ENCODE measurements around the gene FNDC3B.

Gene FNDC3B

DNA sequence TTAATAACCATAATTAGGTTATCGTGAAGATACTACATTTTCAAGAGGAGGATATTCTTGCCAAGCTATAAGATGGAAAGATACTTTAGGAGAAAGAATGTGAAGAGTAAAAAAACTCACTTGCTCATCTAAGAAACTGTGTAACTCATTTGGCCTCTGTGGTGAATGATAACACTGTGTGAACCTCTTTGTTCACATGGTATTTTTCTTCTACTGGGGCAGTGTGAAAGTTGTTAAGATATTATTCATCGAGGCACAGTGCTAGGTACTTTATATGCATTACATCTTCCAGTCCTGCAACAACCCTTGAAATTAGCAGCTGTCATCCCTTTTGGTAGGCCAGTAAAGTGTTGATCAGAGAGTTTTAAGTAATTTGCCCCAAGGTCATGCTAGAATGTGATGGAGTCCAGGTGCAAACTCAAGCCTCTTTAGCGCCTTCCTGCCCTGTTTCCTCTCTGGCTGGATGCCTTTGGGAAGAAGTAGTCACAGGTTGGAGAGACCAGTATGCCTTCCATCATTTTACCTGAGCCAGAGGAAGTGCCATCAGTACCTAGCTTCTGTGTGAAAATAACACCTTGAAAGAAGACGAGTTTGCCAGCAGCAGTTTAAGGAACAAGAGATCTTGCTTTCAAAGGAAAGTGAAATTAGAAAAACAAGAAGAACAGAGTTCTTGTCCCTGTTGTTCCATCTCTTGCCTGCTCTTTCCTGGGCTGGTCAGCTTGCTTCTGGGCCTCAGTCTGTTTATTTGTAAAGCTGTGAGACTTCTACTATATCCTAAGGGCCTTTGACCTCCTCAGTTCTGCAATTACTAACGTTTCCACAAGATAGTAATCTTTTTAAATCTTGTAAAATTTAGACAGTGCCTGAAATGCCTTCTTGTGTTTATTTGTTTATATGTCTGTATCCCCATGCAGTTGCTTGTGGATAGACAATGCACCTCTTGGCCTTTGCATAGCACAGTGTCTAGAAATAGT, 179.3 kb downstream of the FNDC3B start:
- no peak overlapping the region for H3K4me3 ChIP-seq (ENCODE audit: low read depth, low read length)
- H3K27ac ChIP-seq (ENCODE audit: extremely low read depth, low read depth, low read length), result no peak overlapping the region
- H3K4me1 ChIP-seq (ENCODE audit: control insufficient read depth, insufficient read depth, low read length), result peaks cover 11% of the 10 kb centered on the region
- TF ChIP-seq SCRT1 (tag by site-specific recombination; IDR thresholded peaks at IDR 0.05; ENCODE audit: borderline replicate concordance) (no peak), ZSCAN16 (tag by site-specific recombination; IDR thresholded peaks at IDR 0.05) (no peak), ZNF701 (tag by site-specific recombination; IDR thresholded peaks at IDR 0.05) (no peak), KLF10 (tag by site-specific recombination; IDR thresholded peaks at IDR 0.05) (no peak), KLF17 (tag by site-specific recombination; IDR thresholded peaks at IDR 0.05) (no peak), IKZF3 (tag by site-specific recombination; IDR thresholded peaks at IDR 0.05) (no peak), FEZF1 (tag by site-specific recombination; IDR thresholded peaks at IDR 0.05) (peak; percentile 33; the same call in 1 of the 2 replicates), PRDM1 (tag by site-specific recombination; IDR thresholded peaks at IDR 0.05) (peak; percentile 29; the same call in 1 of the 2 replicates), ZNF324 (tag by site-specific recombination; IDR thresholded peaks at IDR 0.05) (no peak), GFI1B (tag by site-specific recombination; IDR thresholded peaks at IDR 0.05) (no peak), ZNF596 (tag by site-specific recombination; IDR thresholded peaks at IDR 0.05) (no peak), ZNF184 (tag by site-specific recombination; IDR thresholded peaks at IDR 0.05) (no peak), PATZ1 (tag by site-specific recombination; IDR thresholded peaks at IDR 0.05) (no peak), ZNF24 (tag by site-specific recombination; IDR thresholded peaks at IDR 0.05) (no peak)
- TF ChIP-seq, protein P1, sequence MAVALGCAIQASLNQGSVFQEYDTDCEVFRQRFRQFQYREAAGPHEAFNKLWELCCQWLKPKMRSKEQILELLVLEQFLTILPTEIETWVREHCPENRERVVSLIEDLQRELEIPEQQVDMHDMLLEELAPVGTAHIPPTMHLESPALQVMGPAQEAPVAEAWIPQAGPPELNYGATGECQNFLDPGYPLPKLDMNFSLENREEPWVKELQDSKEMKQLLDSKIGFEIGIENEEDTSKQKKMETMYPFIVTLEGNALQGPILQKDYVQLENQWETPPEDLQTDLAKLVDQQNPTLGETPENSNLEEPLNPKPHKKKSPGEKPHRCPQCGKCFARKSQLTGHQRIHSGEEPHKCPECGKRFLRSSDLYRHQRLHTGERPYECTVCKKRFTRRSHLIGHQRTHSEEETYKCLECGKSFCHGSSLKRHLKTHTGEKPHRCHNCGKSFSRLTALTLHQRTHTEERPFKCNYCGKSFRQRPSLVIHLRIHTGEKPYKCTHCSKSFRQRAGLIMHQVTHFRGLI (tag by site-specific recombination; IDR thresholded peaks at IDR 0.05), result no peak
- TF ChIP-seq, protein P2, sequence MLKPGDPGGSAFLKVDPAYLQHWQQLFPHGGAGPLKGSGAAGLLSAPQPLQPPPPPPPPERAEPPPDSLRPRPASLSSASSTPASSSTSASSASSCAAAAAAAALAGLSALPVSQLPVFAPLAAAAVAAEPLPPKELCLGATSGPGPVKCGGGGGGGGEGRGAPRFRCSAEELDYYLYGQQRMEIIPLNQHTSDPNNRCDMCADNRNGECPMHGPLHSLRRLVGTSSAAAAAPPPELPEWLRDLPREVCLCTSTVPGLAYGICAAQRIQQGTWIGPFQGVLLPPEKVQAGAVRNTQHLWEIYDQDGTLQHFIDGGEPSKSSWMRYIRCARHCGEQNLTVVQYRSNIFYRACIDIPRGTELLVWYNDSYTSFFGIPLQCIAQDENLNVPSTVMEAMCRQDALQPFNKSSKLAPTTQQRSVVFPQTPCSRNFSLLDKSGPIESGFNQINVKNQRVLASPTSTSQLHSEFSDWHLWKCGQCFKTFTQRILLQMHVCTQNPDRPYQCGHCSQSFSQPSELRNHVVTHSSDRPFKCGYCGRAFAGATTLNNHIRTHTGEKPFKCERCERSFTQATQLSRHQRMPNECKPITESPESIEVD (tag by site-specific recombination; IDR thresholded peaks at IDR 0.05), result peak; percentile 27; the same call in 1 of the 2 replicates
- TF ChIP-seq, protein P3, sequence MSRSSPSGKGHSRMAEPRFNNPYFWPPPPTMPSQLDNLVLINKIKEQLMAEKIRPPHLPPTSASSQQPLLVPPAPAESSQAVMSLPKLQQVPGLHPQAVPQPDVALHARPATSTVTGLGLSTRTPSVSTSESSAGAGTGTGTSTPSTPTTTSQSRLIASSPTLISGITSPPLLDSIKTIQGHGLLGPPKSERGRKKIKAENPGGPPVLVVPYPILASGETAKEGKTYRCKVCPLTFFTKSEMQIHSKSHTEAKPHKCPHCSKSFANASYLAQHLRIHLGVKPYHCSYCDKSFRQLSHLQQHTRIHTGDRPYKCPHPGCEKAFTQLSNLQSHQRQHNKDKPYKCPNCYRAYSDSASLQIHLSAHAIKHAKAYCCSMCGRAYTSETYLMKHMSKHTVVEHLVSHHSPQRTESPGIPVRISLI (tag by site-specific recombination; IDR thresholded peaks at IDR 0.05), result no peak
- TF ChIP-seq, protein P4, sequence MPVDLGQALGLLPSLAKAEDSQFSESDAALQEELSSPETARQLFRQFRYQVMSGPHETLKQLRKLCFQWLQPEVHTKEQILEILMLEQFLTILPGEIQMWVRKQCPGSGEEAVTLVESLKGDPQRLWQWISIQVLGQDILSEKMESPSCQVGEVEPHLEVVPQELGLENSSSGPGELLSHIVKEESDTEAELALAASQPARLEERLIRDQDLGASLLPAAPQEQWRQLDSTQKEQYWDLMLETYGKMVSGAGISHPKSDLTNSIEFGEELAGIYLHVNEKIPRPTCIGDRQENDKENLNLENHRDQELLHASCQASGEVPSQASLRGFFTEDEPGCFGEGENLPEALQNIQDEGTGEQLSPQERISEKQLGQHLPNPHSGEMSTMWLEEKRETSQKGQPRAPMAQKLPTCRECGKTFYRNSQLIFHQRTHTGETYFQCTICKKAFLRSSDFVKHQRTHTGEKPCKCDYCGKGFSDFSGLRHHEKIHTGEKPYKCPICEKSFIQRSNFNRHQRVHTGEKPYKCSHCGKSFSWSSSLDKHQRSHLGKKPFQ (tag by site-specific recombination; IDR thresholded peaks at IDR 0.05), result no peak
- POLR2A ChIA-PET, result no interaction called here
- no peaks in the 10 kb centered on the region for H3K9me3 ChIP-seq (ENCODE audit: control insufficient read depth, insufficient read depth, low read depth, low read length)
- CTCF ChIA-PET, result no interaction called here
- H3K36me3 ChIP-seq (ENCODE audit: control insufficient read depth in 2 of 2, insufficient read depth in 1 of 2, low read length in 2 of 2), result no peaks in the 10 kb centered on the region
